Measurements from ENCODE around the gene CLOCK. TPM values are rescaled to one million over a fixed set of nuclear protein-coding genes. Genes with fewer than 3 reads are reported as not detected.

CLOCK gene
- total RNA-seq, 1 donor from 2014 or later: 34.4 TPM

GRCh38 chr4:55407764-55408163, 138.9 kb downstream of the CLOCK start:
- no peak overlapping the region for H3K4me3 ChIP-seq
- H3K9me3 ChIP-seq: no peaks in the 10 kb centered on the region
- H3K36me3 ChIP-seq: peaks cover 0 to 12% of the 10 kb centered on the region in 2 donors
- H3K27me3 ChIP-seq: no peaks in the 10 kb centered on the region
- DNase-seq (ENCODE audit: extremely low spot score in 2 of 2): no peak
- intact Hi-C loops (cut with DNase I): no loop called here
- H3K4me1 ChIP-seq: peaks cover 29% of the 10 kb centered on the region
- H3K27ac ChIP-seq: no peak overlapping the region
- TF ChIP-seq CTCF (IDR thresholded peaks at IDR 0.05): no peak
- TF ChIP-seq POLR2AphosphoS5 (IDR thresholded peaks at IDR 0.05; ENCODE audit: insufficient read depth in 1 of 2, low read depth in 1 of 2): no peak
- no peak for TF ChIP-seq POLR2A (IDR thresholded peaks at IDR 0.05)

- no peak for DNase-seq (ENCODE audit: extremely low spot score in 2 of 2)
Measured at GRCh38 chr4:55407119-55407518, 139.6 kb downstream of the CLOCK start.

GRCh38 chr4:55406545-55406944, 140.2 kb downstream of the CLOCK start:
- Histone ChIP-seq H3K4me3 (no peak overlapping the region), H3K27ac (no peak overlapping the region), H3K4me1 (peaks cover 32% of the 10 kb centered on the region), H3K36me3 (peaks cover 0 to 9% of the 10 kb centered on the region in 2 donors), H3K27me3 (no peaks in the 10 kb centered on the region), H3K9me3 (no peaks in the 10 kb centered on the region)
- intact Hi-C loops (cut with DNase I): no loop called here
- TF ChIP-seq POLR2AphosphoS5 (IDR thresholded peaks at IDR 0.05; ENCODE audit: insufficient read depth in 1 of 2, low read depth in 1 of 2) (no peak), CTCF (IDR thresholded peaks at IDR 0.05) (no peak), POLR2A (IDR thresholded peaks at IDR 0.05) (no peak)
- no peak for DNase-seq (ENCODE audit: extremely low spot score in 2 of 2)

More at GRCh38 chr4:55407119-55407518, 139.6 kb downstream of the CLOCK start:
- TF ChIP-seq CTCF (IDR thresholded peaks at IDR 0.05): no peak
- TF ChIP-seq POLR2A (IDR thresholded peaks at IDR 0.05): no peak
- TF ChIP-seq POLR2AphosphoS5 (IDR thresholded peaks at IDR 0.05; ENCODE audit: insufficient read depth in 1 of 2, low read depth in 1 of 2): no peak
- Histone ChIP-seq H3K4me1 (peaks cover 29% of the 10 kb centered on the region), H3K4me3 (no peak overlapping the region), H3K27ac (no peak overlapping the region), H3K27me3 (no peaks in the 10 kb centered on the region), H3K9me3 (no peaks in the 10 kb centered on the region), H3K36me3 (peaks cover 0 to 12% of the 10 kb centered on the region in 2 donors)
- intact Hi-C loops (cut with DNase I): no loop called here

- H3K27ac ChIP-seq: no peak overlapping the region
- no peaks in the 10 kb centered on the region for H3K27me3 ChIP-seq
- peaks cover 0 to 9% of the 10 kb centered on the region in 2 donors for H3K36me3 ChIP-seq
- intact Hi-C loops (cut with DNase I): no loop called here
- TF ChIP-seq POLR2A (IDR thresholded peaks at IDR 0.05) (no peak), POLR2AphosphoS5 (IDR thresholded peaks at IDR 0.05; ENCODE audit: insufficient read depth in 1 of 2, low read depth in 1 of 2) (no peak), CTCF (IDR thresholded peaks at IDR 0.05) (no peak)
- peaks cover 40% of the 10 kb centered on the region for H3K4me1 ChIP-seq
- H3K4me3 ChIP-seq: no peak overlapping the region
- no peaks in the 10 kb centered on the region for H3K9me3 ChIP-seq
- no peak for DNase-seq (ENCODE audit: extremely low spot score in 2 of 2)
Measured at GRCh38 chr4:55405073-55405472, 141.6 kb downstream of the CLOCK start.

GRCh38 chr4:55399581-55399980, 147.1 kb downstream of the CLOCK start:
- no peak for DNase-seq (ENCODE audit: extremely low spot score in 2 of 2)
- no peaks in the 10 kb centered on the region for H3K9me3 ChIP-seq
- no peaks in the 10 kb centered on the region for H3K27me3 ChIP-seq
- H3K4me1 ChIP-seq: peaks cover 41% of the 10 kb centered on the region
- TF ChIP-seq POLR2A (IDR thresholded peaks at IDR 0.05) (no peak), POLR2AphosphoS5 (IDR thresholded peaks at IDR 0.05; ENCODE audit: insufficient read depth in 1 of 2, low read depth in 1 of 2) (no peak)
- peak overlapping the region in 1 of 2 donors; percentile 95 for H3K4me3 ChIP-seq
- peaks cover 0 to 5% of the 10 kb centered on the region in 2 donors for H3K36me3 ChIP-seq
- intact Hi-C loops (cut with DNase I): loop anchor here (10.0 kb wide), 1 partner anchor 55 kb away; the partner anchor contains the start of gene SRD5A3
- peak overlapping the region; percentile 99 for H3K27ac ChIP-seq
